Effector memory CD8-positive, alpha-beta T cell (primary cell): Measurements from ENCODE around the gene VPS8.

Experiments
- ATAC-seq: fragments of 150-1000 bp; cut with Tn5 transposase; replicated peaks from 2 replicates; pipeline ENCODE4 v1.10.0; 2021; ENCODE audit warnings: mild to moderate bottlenecking, moderate library complexity
- DNase-seq, 3 experiments: peaks; one replicate each; pipeline ENCODE4 v3.0.0; 2021
- H3K27ac Mint-ChIP-seq, 2 donors: one replicate each; pipeline ENCODE4 v1.8.0; 2022; ENCODE audit warnings: mild to moderate bottlenecking in 2 of 2, mixed read lengths in 2 of 2, moderate library complexity in 2 of 2
- H3K27me3 Mint-ChIP-seq, 2 donors: one replicate each; pipeline ENCODE4 v1.8.0; 2022; ENCODE audit warnings: mixed read lengths in 2 of 2
- H3K36me3 Mint-ChIP-seq: one replicate; pipeline ENCODE4 v1.8.0; 2022; ENCODE audit warnings: mild to moderate bottlenecking, moderate library complexity, mixed read lengths; ENCODE audit not compliant: insufficient read depth
- H3K4me1 Mint-ChIP-seq, 2 donors: one replicate each; pipeline ENCODE4 v1.8.0; 2022; ENCODE audit warnings: low read depth in 2 of 2, mixed read lengths in 2 of 2
- H3K4me3 Mint-ChIP-seq, 2 donors: one replicate each; pipeline ENCODE4 v1.8.0; 2022; ENCODE audit warnings: mild to moderate bottlenecking in 2 of 2, mixed read lengths in 2 of 2, moderate library complexity in 2 of 2
- H3K9me3 Mint-ChIP-seq, 2 donors: one replicate each; pipeline ENCODE4 v1.8.0; 2022; ENCODE audit warnings: mixed read lengths in 2 of 2
- total RNA-seq, 9 experiments: gene quantifications; one replicate each; lab custom pipeline; 2026; lab: John Stamatoyannopoulos, UW

Gene VPS8, protein sequence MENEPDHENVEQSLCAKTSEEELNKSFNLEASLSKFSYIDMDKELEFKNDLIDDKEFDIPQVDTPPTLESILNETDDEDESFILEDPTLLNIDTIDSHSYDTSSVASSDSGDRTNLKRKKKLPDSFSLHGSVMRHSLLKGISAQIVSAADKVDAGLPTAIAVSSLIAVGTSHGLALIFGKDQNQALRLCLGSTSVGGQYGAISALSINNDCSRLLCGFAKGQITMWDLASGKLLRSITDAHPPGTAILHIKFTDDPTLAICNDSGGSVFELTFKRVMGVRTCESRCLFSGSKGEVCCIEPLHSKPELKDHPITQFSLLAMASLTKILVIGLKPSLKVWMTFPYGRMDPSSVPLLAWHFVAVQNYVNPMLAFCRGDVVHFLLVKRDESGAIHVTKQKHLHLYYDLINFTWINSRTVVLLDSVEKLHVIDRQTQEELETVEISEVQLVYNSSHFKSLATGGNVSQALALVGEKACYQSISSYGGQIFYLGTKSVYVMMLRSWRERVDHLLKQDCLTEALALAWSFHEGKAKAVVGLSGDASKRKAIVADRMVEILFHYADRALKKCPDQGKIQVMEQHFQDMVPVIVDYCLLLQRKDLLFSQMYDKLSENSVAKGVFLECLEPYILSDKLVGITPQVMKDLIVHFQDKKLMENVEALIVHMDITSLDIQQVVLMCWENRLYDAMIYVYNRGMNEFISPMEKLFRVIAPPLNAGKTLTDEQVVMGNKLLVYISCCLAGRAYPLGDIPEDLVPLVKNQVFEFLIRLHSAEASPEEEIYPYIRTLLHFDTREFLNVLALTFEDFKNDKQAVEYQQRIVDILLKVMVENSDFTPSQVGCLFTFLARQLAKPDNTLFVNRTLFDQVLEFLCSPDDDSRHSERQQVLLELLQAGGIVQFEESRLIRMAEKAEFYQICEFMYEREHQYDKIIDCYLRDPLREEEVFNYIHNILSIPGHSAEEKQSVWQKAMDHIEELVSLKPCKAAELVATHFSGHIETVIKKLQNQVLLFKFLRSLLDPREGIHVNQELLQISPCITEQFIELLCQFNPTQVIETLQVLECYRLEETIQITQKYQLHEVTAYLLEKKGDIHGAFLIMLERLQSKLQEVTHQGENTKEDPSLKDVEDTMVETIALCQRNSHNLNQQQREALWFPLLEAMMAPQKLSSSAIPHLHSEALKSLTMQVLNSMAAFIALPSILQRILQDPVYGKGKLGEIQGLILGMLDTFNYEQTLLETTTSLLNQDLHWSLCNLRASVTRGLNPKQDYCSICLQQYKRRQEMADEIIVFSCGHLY (N-terminal part only)
- total RNA-seq: 31.6 to 102 (median 71.7) reads per million in 9 experiments

- Mint-ChIP-seq H3K27ac (peak within 1 kb of the TSS; percentile 91), H3K36me3 (peaks cover 11% of the 10 kb centered on the region), H3K4me1 (peaks cover 20 to 36% of the 10 kb centered on the region in 2 donors), H3K4me3 (peak within 1 kb of the TSS; percentile 83 to 86), H3K27me3 (no peaks in the 10 kb centered on the region), H3K9me3 (no peaks in the 10 kb centered on the region)
- DNase-seq: peak; percentile 95 to 97 (median 96)
- peak; percentile 93 for ATAC-seq
Measured at GRCh38 chr3:184811999-184812661, at the start of gene VPS8. TSS of gene VPS8 (plus strand) at chr3:184812166. CDS start at chr3:184824633, 12,467 bp downstream.

- no peak overlapping the region for H3K4me3 Mint-ChIP-seq
- peaks cover 68 to 87% of the 10 kb centered on the region in 2 donors for H3K27me3 Mint-ChIP-seq
- DNase-seq (no peak), ATAC-seq (no peak)
- H3K4me1 Mint-ChIP-seq: no peaks in the 10 kb centered on the region
- H3K36me3 Mint-ChIP-seq: peaks cover 8% of the 10 kb centered on the region
- no peaks in the 10 kb centered on the region for H3K9me3 Mint-ChIP-seq
- no peak overlapping the region for H3K27ac Mint-ChIP-seq
Measured at GRCh38 chr3:184764191-184764590, 47.8 kb upstream of the VPS8 start.

GRCh38 chr3:184765047-184765729 is 46.8 kb upstream of the VPS8 start:
- H3K4me3 Mint-ChIP-seq: no peak overlapping the region
- DNase-seq: no peak
- no peaks in the 10 kb centered on the region for H3K9me3 Mint-ChIP-seq
- H3K36me3 Mint-ChIP-seq: peaks cover 8% of the 10 kb centered on the region
- H3K27ac Mint-ChIP-seq: no peak overlapping the region
- no peak for ATAC-seq
- peaks cover 67 to 87% of the 10 kb centered on the region in 2 donors for H3K27me3 Mint-ChIP-seq
- no peaks in the 10 kb centered on the region for H3K4me1 Mint-ChIP-seq

- H3K4me1 Mint-ChIP-seq: no peaks in the 10 kb centered on the region
- H3K9me3 Mint-ChIP-seq: no peaks in the 10 kb centered on the region
- H3K4me3 Mint-ChIP-seq: no peak overlapping the region
- ATAC-seq (no peak), DNase-seq (no peak)
- no peak overlapping the region for H3K27ac Mint-ChIP-seq
- peaks cover 70 to 90% of the 10 kb centered on the region in 2 donors for H3K27me3 Mint-ChIP-seq
- H3K36me3 Mint-ChIP-seq: peaks cover 8% of the 10 kb centered on the region
Measured at GRCh38 chr3:184765730-184766074, 46.3 kb upstream of the VPS8 start.

DNA sequence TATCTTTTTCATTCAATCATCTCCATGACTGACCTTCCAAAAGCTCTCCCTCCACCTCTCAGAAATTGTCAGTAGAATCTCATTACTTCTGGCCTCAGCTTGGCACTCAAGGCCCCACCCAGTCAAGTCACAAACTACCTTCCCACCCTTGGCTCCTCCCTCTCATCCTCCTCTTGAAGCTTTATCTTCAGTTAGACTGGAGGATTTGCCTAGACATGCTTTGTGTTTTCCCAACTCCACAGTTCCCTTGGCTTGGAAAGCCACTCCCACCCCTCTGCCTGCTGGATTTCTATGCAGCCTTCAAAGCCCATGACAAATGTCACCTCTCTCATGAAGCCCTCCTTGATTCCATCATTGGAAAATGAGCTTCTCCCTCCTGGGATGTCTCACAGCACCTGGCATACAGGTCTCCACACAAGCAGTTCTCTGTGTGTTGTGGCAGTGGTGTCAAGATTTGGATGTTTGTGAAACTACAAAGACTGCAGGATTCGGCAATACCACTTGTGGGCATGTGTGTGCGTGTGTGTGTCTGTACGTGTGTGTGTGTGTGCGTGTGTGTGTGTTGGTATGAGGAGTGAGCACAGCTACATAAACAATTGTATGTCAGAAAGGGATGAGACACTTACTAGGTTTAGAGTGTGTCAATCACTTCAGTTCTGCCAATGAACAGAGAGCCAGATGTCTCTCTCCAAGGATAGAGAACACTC is 45.3 kb upstream of the VPS8 start:
- no peak for ATAC-seq
- Mint-ChIP-seq H3K36me3 (peaks cover 5% of the 10 kb centered on the region), H3K27me3 (peaks cover 70 to 92% of the 10 kb centered on the region in 2 donors), H3K9me3 (no peaks in the 10 kb centered on the region), H3K27ac (no peak overlapping the region), H3K4me1 (no peaks in the 10 kb centered on the region), H3K4me3 (no peak overlapping the region)
- DNase-seq: no peak

DNA sequence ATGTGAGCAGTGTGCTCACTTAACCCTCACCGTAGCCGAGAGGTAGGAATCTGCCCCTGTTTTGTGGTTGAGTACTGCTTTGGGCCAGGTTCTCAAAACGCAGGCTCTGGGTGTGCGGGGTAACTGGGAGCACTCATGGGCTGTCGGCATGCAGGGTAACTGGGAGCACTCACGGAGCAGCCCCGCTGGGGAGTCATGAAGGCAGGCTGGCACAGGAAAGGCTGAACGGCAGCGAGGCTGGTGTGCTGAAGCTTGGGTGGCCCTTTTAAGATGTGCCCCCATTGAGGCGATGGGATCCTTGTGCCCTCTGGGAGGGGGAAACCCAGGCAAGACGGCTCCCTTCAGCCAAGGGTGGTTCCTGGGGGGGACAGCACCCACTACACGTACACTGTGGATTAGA is 44.6 kb upstream of the VPS8 start:
- Mint-ChIP-seq H3K4me1 (no peaks in the 10 kb centered on the region), H3K27me3 (peaks cover 65 to 87% of the 10 kb centered on the region in 2 donors), H3K27ac (no peak overlapping the region), H3K4me3 (no peak overlapping the region), H3K36me3 (peaks cover 5% of the 10 kb centered on the region), H3K9me3 (no peaks in the 10 kb centered on the region)
- no peak for DNase-seq
- no peak for ATAC-seq

DNA sequence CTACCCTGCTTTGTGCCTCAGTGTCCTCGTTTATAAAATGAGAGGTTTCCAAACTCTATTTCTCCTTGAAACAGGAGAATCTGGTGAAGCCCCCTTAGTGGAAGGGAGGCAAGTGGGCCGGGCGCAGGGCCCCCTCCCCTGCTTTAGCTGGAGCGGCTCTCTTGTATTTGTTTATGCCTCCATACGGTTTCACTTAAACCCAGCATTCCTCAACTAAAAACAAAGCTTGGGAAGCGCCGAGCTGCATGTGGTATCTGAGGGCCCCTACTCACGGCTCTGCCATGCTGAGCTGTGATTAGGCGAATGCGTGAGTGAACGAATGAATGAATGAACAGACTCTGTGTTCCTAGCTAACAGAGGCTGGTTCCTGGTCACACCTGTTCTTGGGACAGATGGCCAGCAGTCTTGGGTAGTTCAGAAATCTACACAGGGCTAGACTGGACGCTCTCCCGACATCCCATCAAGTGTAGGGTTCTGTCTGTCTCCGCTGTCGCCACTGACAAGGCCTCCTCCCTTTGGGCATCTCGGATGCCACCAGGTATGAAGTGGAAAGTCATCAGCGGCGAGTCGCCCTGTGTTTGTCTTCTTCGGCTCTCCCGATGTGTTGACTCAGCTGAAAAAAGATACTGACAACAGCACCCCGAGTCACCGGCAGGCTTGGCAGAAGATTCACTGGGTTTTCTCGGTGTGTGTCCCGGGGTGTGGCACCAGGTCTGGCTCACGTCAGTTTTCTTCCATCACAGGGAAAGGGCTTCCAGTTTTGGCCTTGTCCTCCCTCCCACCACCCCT is 42.4 kb upstream of the VPS8 start:
- Mint-ChIP-seq H3K4me3 (no peak overlapping the region), H3K36me3 (peaks cover 5% of the 10 kb centered on the region), H3K27me3 (peaks cover 54 to 76% of the 10 kb centered on the region in 2 donors), H3K9me3 (no peaks in the 10 kb centered on the region), H3K4me1 (no peaks in the 10 kb centered on the region), H3K27ac (no peak overlapping the region)
- DNase-seq (no peak), ATAC-seq (no peak)

DNA sequence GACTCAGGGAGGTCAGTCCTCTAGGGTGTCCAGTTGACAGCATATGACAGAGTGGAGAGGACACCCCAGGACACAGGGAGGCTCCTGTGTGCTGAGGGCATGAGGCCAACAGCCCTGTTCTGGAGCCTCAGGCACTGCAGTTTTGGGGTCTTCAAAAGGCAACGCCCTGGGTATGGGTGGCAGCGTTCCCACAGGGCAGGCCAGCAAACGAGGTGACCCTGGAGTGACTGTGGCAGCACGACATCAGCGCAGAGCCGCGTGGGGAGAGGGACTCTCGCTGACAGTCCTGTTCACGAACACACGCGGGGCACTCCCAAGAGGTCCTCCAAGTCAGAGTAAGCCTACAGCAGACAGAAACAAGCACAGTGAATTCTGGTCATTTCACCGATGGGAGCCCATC is 41.4 kb upstream of the VPS8 start:
- no peak for ATAC-seq
- Mint-ChIP-seq H3K9me3 (no peaks in the 10 kb centered on the region), H3K27ac (no peak overlapping the region), H3K4me1 (no peaks in the 10 kb centered on the region), H3K36me3 (peaks cover 4% of the 10 kb centered on the region), H3K4me3 (no peak overlapping the region), H3K27me3 (peaks cover 57 to 76% of the 10 kb centered on the region in 2 donors)
- DNase-seq: no peak

- H3K9me3 Mint-ChIP-seq: no peaks in the 10 kb centered on the region
- no peak for ATAC-seq
- H3K4me3 Mint-ChIP-seq: no peak overlapping the region
- H3K27ac Mint-ChIP-seq: no peak overlapping the region
- H3K36me3 Mint-ChIP-seq: peaks cover 2% of the 10 kb centered on the region
- H3K4me1 Mint-ChIP-seq: no peaks in the 10 kb centered on the region
- DNase-seq: no peak
- H3K27me3 Mint-ChIP-seq: peaks cover 63 to 76% of the 10 kb centered on the region in 2 donors
Measured at GRCh38 chr3:184771301-184772127, 40.5 kb upstream of the VPS8 start.

GRCh38 chr3:184772667-184773272 is 39.2 kb upstream of the VPS8 start:
- peaks cover 2% of the 10 kb centered on the region for H3K36me3 Mint-ChIP-seq
- DNase-seq (no peak), ATAC-seq (no peak)
- H3K27me3 Mint-ChIP-seq: peaks cover 60 to 71% of the 10 kb centered on the region in 2 donors
- no peaks in the 10 kb centered on the region for H3K4me1 Mint-ChIP-seq
- H3K4me3 Mint-ChIP-seq: no peak overlapping the region
- H3K27ac Mint-ChIP-seq: no peak overlapping the region
- no peaks in the 10 kb centered on the region for H3K9me3 Mint-ChIP-seq
